Colonic mucosa (tissue), 4 donors: ENCODE results near the gene PKHD1. TPM values are rescaled to one million over a fixed set of nuclear protein-coding genes. Genes with fewer than 3 reads are reported as not detected.

Experiments
- DNase-seq: peaks from one replicate; pipeline ENCODE4 v3.0.0-alpha.2; 2020
- H3K27ac ChIP-seq: fragments of 200-600 bp; one replicate; pipeline ENCODE4 v1.8.0; 2021
- H3K27me3 ChIP-seq: fragments of 200-600 bp; one replicate; pipeline ENCODE4 v1.8.0; 2021
- H3K36me3 ChIP-seq: fragments of 200-600 bp; one replicate; pipeline ENCODE4 v1.8.0; 2021
- H3K4me1 ChIP-seq: fragments of 200-600 bp; one replicate; pipeline ENCODE4 v1.8.0; 2021; ENCODE audit warnings: mild to moderate bottlenecking
- H3K4me3 ChIP-seq: fragments of 200-600 bp; one replicate; pipeline ENCODE4 v1.8.0; 2021
- H3K9ac ChIP-seq, 2 donors: one replicate each; pipeline ENCODE4 v1.7.0; 2013; ENCODE audit warnings: control low read depth in 2 of 2, low read depth in 2 of 2, low read length in 2 of 2
- H3K9me3 ChIP-seq: fragments of 200-600 bp; one replicate; pipeline ENCODE4 v1.8.0; 2021
- intact Hi-C: fragments of 100-400 bp; cut with DNase I; formaldehyde crosslinking; loops from one replicate; pipeline ENCODE4 v1.14.1; 2022
- total RNA-seq, 2 donors: library from RNA; stranded (reverse); fragmentation: NEBNext Ultra II Directional in 1 of 2; extraction: Animal tissue kit (Norgen Biotek cat#: 25700) in 1 of 2; gene quantifications; one replicate each; pipeline ENCODE4 v1.2.1, GENCODE V29; 2021
- TF ChIP-seq, protein P1 (sequence below): fragments of 200-600 bp; IDR thresholded peaks from one replicate; pipeline ENCODE4 v1.8.0; 2022; ENCODE audit warnings: antibody characterized with exemption, mild to moderate bottlenecking
- donor health status: healthy.
- donor health status: DM: no; HTN: no; CAD: no.
- donor health status: DM: no; HTN: no; CAD: no.

Gene PKHD1
- total RNA-seq, 2 donors from 2014 or later = 0.08 to 0.10 TPM

DNA sequence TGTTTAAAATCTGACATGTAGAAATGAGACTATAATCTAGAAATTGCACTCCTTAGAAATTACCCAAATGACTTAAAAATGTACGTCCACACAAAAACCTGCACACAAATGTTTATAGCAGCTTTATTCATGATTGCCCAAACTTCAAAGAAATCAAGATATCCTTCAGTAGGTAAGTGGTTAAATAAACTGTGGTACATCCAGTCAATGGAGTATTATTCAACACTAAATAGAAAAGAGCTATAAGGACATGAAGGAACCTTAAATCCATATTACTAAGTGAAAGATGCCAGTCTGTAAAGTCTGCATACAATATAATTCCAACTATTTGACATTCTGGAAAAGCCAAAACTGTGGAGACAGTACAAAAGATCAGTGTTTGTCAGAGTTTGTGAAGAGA is 513.4 kb downstream of the PKHD1 start:
- Histone ChIP-seq H3K27me3 (no peaks in the 10 kb centered on the region), H3K4me1 (no peaks in the 10 kb centered on the region), H3K9ac (no peak overlapping the region), H3K27ac (no peak overlapping the region), H3K4me3 (no peak overlapping the region), H3K9me3 (no peaks in the 10 kb centered on the region), H3K36me3 (no peaks in the 10 kb centered on the region)
- intact Hi-C loops = no loop called here
- TF ChIP-seq, protein P1, sequence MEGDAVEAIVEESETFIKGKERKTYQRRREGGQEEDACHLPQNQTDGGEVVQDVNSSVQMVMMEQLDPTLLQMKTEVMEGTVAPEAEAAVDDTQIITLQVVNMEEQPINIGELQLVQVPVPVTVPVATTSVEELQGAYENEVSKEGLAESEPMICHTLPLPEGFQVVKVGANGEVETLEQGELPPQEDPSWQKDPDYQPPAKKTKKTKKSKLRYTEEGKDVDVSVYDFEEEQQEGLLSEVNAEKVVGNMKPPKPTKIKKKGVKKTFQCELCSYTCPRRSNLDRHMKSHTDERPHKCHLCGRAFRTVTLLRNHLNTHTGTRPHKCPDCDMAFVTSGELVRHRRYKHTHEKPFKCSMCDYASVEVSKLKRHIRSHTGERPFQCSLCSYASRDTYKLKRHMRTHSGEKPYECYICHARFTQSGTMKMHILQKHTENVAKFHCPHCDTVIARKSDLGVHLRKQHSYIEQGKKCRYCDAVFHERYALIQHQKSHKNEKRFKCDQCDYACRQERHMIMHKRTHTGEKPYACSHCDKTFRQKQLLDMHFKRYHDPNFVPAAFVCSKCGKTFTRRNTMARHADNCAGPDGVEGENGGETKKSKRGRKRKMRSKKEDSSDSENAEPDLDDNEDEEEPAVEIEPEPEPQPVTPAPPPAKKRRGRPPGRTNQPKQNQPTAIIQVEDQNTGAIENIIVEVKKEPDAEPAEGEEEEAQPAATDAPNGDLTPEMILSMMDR = no peak
- no peak for DNase-seq

DNA sequence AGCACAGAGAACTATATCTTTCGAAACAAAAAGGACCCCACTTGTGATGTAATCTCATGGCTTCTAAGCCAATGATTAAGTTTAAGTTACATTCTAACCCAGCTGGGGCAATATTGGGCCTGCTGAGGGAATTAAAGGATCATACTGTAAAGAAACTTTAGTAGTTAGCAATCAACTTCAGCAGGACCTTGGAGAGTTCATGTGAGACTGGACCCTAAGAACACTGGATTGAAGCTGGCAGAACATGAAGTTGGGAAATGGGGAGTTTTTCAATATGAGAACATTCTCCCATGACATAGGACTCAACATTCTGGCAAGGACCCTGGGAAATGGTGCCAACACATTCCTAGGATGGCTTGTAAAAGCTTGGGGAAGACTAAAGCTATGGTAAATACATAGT is 516.2 kb downstream of the PKHD1 start:
- Histone ChIP-seq H3K36me3 (no peaks in the 10 kb centered on the region), H3K4me1 (no peaks in the 10 kb centered on the region), H3K9me3 (no peaks in the 10 kb centered on the region), H3K4me3 (no peak overlapping the region), H3K9ac (no peak overlapping the region), H3K27me3 (no peaks in the 10 kb centered on the region), H3K27ac (no peak overlapping the region)
- DNase-seq = no peak
- TF ChIP-seq, protein P1 = no peak
- intact Hi-C loops = no loop called here

DNA sequence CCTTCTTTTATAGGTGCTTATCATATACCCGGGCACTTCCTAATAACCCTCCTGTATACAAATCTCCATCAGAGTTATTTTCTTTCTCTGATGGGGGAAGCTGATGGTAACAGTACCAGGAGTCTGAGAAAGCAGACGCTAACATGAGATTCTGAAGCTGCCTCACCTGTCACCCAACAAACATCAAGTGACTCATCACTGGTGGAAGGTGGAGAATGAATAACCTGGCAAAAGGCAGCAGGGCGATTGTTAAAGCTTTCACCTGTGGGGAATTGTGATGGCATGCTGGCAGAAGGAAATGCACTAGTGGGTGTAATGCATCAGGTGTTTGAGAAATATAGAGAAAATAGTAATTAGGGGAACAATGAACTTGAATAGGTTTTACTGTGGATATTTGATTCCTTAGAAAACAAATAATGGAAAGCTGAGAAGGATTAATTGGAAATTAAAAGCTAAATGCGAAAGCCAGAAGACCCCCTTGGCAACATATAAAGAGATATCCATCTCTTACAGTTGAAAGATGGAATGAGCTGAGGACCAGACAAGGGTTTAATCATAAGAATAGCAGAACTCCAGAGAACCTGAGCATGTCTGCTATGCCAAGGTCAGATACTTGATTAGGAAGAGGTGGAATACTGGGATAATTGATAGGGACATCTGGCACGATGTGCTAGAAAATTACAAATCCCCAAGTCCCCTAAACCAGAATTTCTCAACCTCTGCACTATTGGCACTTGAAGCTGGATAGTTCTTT is 517.1 kb downstream of the PKHD1 start:
- Histone ChIP-seq H3K4me1 (no peaks in the 10 kb centered on the region), H3K4me3 (no peak overlapping the region), H3K9me3 (no peaks in the 10 kb centered on the region), H3K27me3 (no peaks in the 10 kb centered on the region), H3K9ac (no peak overlapping the region), H3K36me3 (no peaks in the 10 kb centered on the region), H3K27ac (no peak overlapping the region)
- TF ChIP-seq, protein P1 = no peak
- intact Hi-C loops = no loop called here
- no peak for DNase-seq

DNA sequence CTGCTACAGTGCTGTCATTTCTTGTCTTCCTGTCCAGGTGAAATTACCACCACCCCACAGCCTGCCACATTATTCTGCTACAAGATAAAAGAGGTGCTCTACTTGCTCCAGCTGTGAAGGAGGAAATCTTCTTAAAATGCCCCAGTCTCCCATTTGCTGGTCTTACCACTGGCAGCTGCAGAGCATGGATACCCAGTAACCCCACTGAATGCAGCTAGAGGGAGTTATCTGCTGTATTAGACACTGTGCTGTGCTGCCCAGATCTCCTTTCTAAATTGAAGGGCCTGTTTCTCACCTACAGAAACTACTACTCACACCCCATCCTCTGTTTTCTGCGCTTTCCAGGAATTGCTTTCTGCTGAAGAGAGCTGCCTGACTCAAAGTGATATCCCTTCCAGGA is 517.8 kb downstream of the PKHD1 start:
- no peaks in the 10 kb centered on the region for H3K9me3 ChIP-seq
- no peaks in the 10 kb centered on the region for H3K27me3 ChIP-seq
- intact Hi-C loops = no loop called here
- H3K4me3 ChIP-seq = no peak overlapping the region
- no peaks in the 10 kb centered on the region for H3K36me3 ChIP-seq
- no peak for DNase-seq
- no peak overlapping the region for H3K9ac ChIP-seq
- TF ChIP-seq, protein P1 = no peak
- no peaks in the 10 kb centered on the region for H3K4me1 ChIP-seq
- H3K27ac ChIP-seq = no peak overlapping the region

DNA sequence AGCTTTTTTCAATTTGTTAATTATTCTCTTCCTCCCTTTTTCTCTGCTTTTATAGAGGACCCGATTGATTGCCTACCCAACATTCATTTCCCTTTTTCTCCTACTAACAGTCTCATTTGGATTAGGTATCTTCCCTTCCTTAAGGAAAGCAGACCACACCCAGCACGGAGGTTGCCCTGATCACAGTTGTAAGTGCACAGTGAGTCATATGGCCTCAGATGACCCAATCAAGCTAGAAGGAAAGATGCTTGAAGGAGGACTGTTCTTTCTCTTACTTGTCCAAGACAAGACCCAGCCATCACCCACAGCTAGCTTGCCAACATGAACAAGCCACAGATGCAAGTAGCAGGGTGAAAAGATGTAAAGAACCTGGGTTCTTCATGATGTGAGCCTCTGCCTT is 518.6 kb downstream of the PKHD1 start:
- Histone ChIP-seq H3K9ac (no peak overlapping the region), H3K27me3 (no peaks in the 10 kb centered on the region), H3K36me3 (no peaks in the 10 kb centered on the region), H3K9me3 (no peaks in the 10 kb centered on the region), H3K4me3 (no peak overlapping the region), H3K27ac (no peak overlapping the region), H3K4me1 (no peaks in the 10 kb centered on the region)
- intact Hi-C loops = no loop called here
- TF ChIP-seq, protein P1 = no peak
- DNase-seq = no peak
